ENCODE results near the gene MED13L.

MED13L gene

DNA sequence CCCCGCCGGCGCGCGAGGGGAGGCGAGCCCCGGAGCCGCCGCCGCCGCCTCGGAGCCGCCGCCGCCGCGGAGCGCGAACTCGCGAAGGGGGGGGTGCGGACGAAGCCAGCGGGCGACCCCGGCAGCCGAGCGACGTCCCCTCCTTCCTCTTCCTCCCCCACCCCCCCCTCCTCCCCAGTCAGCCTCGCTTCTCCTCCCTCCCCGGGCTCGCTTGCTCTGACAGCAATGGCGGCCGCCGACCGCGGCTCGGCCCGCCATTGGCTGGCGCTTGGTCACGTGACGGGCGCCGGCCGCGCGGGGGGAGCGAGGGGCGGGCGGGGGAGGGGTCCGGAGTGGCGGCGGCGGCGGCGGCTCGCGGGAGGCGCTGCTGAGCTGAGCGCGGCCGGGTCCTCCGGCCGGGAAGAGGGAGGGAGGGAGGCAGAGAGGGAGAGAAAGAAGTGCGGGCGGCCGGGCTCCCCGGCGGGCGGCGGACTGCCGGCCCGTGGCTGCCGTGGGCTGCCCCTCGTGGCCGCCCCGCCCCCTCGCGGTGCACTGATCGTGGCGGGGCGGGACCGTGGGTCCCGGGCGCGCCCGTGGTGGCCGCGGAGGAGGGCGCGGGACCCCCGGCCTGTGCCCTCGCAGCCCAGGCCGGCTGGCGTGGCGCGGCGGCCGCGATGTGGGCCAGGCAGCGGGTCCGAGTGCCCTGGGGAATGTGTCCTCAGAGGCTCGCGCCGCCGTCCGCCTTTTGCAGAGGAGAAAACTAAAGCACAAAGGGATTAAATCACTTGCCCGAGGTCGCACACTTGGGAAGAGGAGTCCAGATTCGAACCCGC, at the start of gene MED13L:
TSS of gene MED13L (minus strand) at position 227 of the 812 bp plus-strand sequence. CDS start 562 bp downstream, outside the sequence.
- DNase-seq (ENCODE audit: low spot score): peak; percentile 94

DNA sequence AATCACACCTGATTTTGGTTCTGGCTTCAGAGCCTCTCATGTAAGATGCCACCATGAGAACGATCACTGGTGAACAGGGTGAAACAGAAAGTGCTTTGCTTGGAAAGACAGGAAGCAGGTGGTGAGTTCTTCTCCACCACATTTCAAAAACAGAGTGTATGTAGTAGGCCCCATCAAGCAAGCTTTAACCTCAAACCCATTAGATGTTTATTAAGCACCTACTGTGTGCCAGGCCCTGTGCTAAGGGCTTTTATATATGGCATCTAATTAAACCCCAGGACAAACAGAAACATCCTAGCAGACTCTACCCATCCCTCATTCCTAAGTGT, 47.8 kb upstream of the MED13L start:
- DNase-seq (ENCODE audit: low spot score): no peak

DNA sequence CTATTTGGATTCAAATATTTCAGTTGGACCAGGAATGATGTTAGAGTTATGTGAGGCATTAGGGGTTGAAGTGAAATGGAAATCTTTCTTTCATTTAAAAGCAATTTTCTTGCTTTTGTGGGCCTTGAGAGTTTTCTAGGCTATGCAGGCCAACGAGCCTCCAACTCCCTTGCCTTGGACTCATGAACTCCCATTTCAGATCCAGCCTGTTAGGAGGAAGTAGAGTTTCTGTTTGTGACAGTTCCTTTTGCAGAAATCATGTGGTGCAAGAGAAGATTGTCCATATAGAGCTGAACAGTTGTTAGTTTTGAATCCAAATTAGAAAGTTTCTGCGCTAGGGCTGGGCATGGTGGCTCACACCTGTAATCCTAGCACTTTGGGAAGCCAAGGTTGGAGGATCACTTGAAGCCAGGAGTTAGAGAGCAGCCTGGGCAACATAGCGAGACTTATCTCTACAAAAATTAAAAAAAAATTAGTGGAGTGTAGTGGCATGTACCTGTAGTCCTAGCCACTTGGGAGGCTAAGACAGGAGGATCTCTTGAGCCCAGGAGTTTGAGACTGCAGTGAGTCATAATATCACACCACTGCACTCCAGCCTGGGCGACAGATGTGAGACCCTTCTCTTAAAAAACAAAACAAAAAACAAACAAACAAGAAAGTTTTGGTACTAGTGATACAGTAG, 47.3 kb upstream of the MED13L start:
- no peak for DNase-seq (ENCODE audit: low spot score)

DNA sequence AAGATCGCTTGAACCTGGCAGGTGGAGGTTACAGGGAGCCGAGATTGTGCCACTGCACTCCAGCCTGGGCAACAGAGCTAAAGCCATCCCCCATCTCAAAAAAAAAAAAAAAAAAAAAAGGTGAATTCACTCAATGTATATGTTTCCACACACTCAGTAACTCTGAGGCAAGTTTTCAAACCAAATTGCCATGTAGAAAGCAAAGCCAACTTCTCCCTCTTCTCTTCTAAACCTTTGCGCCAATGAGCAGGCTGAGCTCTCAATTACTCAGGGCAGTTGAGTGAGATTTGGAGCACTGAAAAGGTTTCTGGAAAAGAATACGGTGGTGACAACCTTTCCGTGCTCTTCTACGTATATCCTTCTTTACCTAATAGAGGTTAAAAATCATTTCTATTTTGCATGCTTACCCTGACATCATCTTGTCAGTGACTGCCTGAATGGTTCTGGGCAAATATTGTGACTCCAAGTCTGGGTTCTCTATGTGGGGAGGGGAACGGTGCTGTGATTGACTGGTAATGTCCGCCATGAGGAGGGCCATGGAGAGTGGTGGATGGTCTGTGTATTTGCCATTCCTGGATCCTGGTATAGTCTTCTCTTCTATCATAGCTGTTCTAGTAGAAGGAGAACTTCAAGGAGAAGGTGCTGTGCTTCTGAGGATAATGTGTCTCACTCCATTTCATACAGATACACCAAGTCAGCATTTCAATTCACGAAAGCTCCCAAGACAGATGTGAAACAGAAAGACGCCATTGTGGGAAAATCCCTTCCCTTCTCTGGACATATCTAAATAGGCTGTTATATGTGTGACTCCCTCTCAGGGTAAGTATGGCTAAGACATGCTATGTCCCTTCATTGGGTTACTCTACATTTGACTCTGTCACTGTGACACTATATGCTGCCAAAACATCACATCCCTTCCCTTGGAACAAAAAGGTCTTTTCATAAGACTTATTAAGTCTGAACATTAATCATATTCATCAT, 46.2 kb upstream of the MED13L start:
- DNase-seq (ENCODE audit: low spot score): no peak

DNA sequence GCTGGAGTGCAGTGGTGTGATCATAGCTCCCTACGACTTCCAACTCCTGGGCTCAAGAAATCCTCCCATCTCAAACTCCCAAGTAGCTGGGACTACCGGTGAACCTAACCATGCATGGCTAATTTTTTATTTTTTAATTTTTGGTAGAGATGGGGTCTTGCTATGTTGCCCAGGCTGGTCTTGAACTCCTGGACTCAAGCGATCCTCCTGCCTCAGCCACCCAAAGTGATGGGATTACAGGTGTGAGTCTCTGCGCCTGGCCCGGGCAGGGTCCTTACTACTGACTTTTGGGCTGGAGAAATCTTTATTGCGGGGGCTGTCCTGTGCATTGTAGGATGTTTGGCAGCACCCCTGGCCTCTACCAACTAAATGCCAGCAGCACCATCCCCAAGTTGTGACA, 44.4 kb upstream of the MED13L start:
- no peak for DNase-seq (ENCODE audit: low spot score)

DNA sequence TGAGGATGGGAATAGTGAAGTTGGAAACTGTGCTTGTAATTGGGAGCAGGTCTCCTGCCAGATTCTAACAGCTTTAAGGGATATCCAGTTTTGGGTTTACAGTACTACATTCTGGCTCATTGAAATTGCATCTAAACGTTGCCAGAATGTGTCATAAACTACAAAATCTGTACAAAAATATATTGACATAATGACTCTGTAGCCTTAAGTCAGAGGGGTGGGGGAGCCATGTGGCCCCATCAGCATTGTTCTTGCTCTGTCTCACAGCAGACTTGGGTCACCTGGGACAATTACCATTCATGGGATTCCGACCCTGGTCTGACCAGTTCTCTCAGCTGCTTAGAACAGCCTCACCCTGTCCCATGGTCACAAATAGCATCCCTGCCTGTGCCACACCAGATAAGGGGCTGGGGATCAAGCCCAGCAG, 43.3 kb upstream of the MED13L start:
- no peak for DNase-seq (ENCODE audit: low spot score)

DNA sequence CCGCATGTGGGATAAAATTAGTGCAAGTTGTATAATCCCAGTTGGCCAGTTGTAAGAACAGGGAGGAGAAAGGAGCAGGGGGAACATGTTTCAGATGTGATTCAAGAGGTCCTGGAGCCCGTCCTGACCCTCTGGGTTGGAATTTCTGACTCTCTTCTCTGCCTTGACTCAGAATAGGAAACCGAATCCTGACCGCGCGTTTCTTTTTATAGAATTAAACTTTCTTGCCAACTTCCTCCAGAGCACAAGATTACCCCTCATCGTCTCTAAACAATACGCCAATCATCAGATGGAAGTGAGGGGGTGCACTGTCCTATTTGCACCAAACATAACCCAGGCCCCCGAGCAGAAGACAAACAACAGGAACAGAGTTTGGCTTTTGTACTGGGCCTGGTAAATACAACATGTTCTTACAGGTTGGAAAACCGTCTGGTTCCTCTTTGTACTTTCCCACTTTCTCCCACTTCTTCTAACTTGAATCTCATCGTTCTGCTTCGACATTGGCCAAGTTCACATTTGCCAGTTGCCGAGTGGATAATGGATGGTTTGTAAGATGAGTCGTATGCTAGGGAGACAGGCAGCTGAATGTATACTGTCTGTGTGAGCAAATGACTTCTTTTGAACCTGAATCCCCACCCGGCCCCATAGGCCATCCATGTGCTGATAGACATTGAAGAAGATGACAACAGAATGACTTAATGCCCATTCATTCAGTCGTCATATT, 42.6 kb upstream of the MED13L start:
- DNase-seq (ENCODE audit: low spot score): no peak

DNA sequence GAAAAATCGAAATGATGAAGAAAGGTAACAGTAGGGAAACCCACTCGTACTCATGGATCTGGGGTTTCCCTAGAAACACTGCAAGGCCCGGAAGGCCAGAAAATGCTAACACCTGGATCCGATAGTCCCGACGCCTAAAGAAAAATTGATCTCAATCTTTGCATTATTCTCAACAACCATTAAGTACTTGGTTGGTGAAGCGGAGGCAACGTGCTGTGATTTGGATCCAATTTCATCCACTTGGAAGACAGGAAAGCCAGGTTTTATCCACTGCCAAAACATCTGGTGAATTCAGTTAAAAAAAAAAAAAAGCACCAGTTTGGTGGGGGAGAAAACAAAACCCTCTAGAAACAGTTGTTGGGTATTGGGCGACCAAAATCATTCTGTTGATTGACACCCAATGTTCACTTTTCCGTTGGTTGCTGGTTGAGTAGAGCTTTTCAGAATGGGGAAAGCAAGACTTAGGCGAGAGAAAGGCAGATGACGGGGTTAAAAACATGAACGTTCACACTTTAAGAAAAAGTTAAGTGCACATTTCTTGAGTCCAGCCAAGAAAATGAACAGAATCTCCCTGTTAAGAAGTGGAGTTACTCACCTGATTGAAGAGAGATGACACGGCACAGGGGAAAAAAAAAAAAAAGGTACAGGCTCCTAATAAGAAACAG, 41.9 kb upstream of the MED13L start:
- DNase-seq (ENCODE audit: low spot score): no peak

DNA sequence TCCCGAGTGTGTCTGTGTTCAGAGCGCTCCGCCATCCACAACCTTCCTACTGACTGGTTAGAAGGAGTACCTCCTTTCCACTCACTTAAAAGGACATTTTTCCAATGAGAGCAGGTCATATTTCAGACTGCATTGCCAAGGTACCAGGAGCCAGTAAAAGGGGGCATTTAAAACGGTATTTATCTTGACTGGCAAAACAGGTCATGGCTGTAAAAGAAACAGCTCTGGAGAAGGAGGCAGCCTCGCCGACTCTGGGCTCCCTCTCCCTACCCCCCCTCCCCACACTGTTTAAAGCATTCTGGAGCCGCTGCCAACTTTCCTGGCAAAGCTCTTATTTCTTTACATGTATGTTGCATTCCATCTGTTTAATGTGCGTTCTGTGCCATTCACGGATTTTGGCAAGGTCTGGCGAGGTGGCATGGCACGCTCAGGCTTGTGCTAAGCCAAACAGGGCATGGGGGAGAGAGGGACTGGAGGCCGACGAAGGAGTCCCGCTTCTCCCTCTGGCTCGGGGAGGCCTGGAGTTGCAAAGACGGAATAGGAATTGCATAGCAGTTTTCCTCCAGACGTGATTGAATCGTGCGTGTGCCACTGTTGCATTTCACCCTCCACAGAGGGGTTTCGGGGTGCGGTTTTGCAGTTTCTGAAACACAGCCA, 41.2 kb upstream of the MED13L start:
- DNase-seq (ENCODE audit: low spot score): no peak

DNA sequence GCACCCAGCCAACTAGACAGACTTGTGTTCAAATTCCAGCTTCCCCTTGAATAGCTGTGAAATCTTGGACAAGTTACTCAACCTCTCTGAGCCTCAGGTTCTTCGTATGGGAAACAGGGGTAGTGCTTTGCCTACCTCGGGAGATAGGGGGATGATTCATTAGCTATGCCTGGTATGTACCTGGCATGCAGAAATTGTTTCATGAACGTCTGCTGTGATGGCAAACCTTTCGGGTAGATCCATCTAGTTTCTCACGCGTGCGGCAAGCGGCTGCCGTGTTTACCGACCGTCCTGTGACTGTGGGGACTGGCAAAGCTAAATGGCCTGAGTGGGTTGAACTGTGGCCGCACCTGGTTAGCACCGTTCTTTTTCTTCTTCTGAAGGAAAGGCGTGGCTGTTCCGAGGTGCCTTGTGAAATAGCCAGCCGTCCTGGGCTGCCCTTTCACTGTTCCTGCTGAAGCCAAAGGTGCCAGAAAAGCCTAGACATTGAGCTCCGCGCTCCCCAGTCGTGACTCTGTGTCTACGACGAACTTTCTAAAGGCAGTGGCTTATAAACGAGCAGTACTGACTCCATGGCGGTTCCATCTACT, 40.6 kb upstream of the MED13L start:
- no peak for DNase-seq (ENCODE audit: low spot score)

DNA sequence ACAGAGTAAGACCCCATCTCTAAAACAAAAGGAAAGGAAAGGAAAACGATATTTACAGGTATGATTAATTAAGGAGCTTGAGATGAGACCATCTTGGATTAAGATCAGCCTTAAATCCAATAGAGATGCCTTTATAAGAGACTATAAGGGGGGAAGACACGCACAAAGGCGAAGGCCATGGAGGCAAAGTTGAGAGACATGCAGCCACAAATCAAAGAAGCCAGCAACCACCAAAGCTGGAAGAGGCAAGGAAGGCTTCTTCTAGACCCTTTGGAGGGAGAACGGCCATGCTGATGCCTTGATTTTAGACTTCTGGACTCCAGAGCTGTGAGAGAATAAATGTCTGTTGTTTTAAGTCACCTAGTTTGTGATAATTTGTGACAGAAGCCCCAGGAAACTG, 39.6 kb upstream of the MED13L start:
- DNase-seq (ENCODE audit: low spot score): no peak

DNA sequence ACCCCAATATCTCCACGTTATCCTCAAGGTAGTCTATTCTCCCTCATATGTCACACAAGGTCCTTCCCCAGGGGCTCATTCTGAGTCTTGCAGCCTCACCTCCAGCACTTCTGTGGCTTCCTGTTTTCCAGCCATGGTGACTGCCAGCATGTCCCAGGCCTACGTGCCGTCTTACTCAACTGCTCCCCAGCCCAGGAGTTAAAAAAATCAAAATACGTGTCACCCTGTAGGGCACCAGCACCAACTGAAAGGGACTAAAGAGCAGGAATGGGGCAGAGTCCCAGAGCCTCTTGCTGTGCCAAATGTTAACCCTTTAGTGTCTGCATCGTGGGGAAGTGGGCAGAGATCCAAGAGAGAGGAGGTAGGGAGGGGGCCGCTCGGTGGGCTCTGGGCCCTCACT, 37.0 kb upstream of the MED13L start:
- DNase-seq (ENCODE audit: low spot score): no peak

DNA sequence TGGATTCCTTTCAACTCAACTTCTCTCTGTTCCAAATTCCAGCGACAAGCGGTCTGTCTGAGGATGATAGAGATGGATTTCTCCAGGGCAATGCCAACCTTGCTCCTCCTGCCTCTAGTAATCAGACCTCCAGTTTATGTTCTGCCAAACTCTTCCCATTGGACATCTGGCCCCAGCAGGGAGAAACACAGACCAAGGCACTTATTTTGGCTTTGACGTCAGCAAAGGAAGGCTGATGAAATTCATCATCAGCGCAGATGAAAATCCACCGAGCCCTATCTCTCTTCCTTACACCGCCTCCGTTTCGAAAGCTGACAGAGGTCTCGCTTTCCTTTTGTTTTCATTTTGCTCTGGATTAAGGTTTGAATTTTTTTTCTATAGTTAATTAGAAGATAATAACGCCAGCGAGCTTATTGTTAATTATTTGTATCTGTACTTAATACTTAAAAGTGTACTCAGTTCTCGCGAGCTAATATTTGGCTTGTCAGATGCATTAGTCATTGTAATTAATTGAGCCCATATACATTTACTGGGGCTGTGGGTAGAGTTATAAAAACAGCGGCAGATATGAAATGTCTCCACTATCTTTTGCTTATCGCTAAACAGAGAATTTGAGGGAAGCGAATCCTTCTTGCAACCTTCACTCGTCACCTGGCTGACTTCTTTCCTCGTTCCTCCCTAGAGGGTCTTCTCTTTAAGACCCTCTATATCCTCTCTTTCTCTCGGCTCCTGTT, 35.9 kb upstream of the MED13L start:
- DNase-seq (ENCODE audit: low spot score): no peak

DNA sequence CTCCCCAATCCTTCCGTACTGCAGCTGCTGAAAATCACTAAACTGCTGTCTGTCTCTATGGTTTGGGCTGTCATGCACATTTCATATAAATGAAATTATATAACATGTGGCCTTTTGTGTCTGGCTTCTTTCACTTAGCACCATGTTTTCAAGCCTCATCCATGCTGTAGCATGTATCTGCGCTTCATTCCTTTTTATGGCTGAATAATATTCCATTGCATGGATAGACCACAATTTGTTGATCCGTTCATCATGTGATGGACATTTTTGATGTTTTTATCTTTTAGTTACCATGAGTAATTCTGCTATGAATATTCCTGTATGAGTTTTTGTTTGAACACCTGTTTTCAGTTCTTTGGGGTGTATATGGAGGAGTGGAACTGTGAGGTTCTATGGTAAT, 32.6 kb upstream of the MED13L start:
- no peak for DNase-seq (ENCODE audit: low spot score)

DNA sequence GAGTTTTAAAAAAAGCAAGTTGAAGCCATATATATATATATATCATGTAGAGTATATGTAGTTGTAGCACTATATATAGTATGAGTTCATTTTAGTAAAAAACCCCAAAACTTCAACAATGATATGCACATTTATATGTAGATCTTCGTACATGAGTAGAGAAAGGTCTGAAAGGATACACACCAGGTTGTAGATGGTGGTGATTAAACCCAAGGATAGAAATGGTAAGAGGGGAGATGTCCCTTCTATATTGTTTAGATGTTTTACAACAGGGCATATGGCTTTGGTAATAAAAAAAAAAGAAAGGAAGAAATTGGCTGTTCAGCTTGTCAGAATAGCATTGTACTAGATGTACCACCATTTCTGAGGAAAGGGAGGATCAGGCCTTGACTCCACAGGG, 31.9 kb upstream of the MED13L start:
- no peak for DNase-seq (ENCODE audit: low spot score)

DNA sequence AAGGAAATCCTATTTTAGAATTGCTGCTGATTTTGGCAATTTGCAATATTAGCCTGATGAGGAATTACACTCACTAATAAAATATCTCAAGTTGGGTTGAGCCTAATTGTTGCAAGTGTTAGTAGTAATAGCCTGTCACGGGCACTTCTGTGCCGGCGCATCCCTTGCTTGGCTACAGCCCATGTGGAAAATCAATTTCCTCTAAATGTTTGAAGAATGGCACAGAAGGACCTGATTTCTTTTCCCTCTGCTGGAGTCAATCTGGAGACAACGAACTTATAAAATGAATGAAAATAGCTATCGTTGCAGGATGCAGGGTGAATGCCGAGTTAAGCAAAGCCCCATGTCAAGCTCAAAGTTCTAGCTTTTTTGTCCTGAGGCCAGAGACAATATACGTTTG, 31.2 kb upstream of the MED13L start:
- DNase-seq (ENCODE audit: low spot score): no peak

DNA sequence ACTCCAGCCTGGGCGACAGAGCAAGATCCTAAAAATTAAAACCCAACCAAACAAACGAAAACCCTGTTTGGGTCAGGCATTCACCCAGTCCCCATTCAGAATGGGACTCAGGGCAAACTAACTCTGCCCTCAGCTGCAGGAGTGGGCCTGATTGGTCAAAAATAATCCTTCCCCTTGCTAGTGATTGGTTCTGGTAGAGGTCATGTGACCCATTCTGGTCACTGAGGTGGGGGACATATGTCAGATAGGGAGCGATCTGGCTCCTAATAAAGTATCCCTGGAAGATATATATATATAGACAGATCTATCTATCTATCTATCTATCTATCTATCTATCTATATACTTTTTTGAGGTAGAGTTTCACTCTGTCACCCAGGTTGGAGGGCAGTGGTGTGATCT, 29.5 kb upstream of the MED13L start:
- DNase-seq (ENCODE audit: low spot score): no peak

DNA sequence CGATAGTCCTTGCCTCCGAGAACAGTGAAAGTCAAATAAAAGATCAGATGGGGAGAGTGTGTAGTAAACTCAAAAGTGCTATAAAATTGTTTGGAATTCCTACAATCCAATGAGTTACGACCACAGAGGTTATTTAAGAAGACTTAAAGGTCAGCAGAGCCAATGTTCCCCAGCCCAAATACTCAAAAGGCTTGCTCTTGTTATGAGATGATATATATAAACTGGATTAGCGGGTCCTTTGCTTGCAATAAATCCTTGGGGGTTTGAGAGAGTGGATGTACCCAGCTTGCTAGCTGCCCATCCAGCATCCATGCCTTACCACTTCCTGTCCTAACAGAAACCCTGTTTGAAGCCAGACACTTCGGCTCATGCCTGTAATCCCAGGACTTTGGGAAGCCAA, 29.0 kb upstream of the MED13L start:
- DNase-seq (ENCODE audit: low spot score): no peak

DNA sequence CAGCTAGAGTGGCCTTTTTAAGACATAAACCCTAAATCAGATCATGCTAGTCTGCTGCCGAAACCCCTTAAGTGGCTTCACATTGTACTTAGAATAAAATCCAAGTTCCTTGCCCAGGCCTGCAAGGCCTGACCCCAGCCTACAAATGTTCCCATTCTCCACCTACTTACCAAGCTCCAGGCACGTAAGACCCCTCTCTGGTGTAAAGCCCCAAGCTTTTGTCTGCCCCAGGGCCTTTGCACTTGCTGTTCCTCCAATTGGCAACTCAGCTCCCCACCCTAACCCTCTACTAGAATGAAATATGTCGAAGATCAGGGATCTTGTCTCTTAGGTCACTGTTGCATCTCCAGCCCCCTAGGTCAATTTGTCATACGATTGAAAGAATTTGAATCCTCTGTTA, 27.1 kb upstream of the MED13L start:
- DNase-seq (ENCODE audit: low spot score): no peak

DNA sequence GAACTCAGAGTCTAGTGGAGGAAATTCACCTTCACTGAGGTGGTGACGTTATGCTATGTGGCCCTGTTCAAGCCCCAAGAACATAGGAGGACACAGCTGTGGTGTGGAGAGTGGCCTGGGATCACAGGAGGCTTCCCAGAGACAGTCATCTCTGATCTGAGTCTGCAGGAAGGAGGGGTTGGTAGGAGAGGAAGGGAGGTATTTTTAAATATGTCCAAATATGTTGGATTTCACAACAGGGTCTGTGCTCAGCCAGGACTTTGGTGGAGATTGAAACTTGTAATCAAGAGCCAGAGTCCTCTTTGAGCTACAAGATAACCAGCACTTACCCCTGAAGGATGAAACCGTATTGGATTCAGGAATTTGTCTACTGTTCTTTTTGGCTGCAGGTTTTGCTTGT, 26.4 kb upstream of the MED13L start:
- DNase-seq (ENCODE audit: low spot score): no peak

Data from HuH-7.5 (cell line).